ENCODE measurements around the gene ALKBH5.

DNA sequence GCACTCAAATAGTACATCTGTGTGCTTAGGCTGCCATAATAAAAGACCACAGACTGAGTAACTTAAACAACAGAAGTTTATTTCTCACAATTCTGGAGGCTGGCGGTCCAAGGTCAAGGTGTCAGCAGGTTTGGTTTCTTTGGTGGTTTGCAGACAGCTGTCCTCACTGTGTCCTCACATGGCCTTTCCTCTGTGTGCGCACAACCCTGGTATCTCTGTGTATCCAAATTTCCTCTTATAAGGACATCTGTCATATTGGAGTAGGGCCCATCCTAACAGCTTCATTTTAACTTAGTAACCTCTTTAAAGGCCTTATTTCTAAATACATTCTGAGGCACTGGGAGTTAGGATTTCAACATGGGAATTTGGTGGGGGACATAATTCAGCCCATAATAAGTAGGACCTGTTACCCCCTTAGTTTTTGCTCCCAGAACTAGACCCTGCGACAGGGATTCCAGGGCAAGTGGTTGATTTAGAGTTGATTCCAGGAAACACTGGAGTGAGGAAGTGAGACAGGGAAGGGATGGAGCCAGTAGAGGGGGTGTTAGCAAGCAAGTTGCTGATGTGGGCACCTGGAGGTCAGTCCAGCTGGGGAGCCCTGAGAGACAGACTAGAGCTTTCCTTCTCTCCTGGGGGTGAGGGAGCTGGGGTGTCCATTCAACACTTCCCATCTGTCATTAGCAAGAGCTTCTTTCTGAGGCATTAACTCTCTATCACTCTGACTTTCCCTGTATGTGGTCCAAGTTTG, 10.9 kb upstream of the ALKBH5 start:
- TF ChIP-seq EZH2 (IDR thresholded peaks at IDR 0.05; ENCODE audit: insufficient read depth, poor library complexity, severe bottlenecking), result no peak
- TF ChIP-seq EZH2phosphoT487 (IDR thresholded peaks at IDR 0.05; ENCODE audit: insufficient read depth, low read depth), result no peak

All from GM23248 (cell line).